Right hindlimb (tissue), 1 donor: Measurements from ENCODE around the gene RGCC.

Experiments
- DNase-seq: peaks from one replicate; pipeline ENCODE4 v3.0.0-alpha.2; 2018

RGCC gene

DNA sequence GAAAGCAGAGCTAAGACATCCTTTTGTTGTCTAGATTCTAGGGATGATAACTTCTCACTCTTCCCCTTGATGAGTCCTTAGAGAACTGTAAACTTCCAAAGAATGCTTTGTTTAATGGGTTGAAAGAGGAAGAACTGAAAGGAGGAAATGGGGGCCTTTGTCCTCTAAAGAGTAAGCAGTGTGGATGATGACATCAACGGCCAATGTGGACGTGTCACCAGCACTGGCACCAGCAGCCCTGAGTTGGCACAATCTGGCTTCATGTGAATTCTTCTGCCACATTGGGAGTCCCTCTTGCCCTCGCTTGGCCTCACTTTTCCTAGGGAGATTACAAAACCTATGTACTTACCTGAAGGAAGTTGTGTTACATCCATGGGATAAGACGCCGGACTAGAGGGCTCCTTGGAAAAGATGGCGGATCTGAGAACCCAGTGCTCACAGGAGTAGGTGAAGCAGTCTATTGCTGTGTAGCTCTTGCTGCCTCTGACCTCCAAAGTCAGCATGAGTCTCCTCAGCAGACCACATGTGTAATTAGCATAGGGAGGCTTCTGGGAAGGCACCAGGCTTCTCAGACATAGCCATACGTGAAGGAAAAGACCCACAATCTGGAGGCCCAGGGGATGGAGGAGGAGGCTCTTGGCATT lies 62.8 kb downstream of the RGCC start:
- no peak for DNase-seq
